GDM1 (cell line): ENCODE measurements around the gene IRS2.
"Not testable (repeated sequence)": the region's sequence is repeated elsewhere in the genome, so short reads cannot be mapped to it uniquely, and the experiment has no call there.

Experiments
- DNase-seq: peaks from one replicate; lab custom pipeline; 2025; lab: John Stamatoyannopoulos, UW

The IRS2 gene

DNA sequence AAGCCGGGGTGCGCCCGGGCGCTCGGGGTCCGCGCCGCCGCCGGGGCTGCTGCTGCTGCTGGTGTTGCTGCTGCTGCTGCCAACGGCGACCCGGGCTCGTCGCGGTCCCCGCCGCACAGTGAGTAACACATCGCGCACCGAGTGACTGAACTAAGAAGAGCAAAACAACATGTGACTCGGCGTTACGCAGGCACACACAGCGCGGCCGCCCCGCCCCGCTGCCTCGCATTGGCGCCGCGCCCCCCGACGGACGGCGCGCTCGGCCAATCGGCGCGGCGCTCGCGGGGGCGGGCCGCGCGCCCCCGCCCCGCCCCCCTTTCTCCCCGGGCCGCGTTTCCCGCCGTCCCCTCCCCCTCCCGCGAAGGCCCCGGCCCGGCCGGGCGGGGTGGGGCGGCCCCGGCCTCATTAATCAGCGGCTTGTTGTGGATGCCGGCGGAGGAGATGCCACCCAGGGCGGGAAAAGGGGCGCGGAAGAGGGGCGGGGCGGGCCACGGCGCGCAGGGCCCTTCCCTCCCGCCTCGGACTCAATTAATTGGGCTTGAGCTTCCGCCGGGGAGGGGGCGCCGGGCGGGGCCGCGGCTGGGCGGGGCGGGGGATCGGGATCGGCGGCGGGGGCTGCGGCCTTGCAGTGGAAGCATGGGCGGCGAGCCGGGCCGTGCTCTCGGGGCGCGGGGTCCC, at the start of gene IRS2:
Gene IRS2, minus strand, starts transcription at position 127 of the 678 bp plus-strand sequence. CDS start 530 bp downstream, outside the sequence.
- peak; percentile 95 for DNase-seq

GRCh38 chr13:109834973-109835720, 48.8 kb upstream of the IRS2 start:
- no peak for DNase-seq

GRCh38 chr13:109833940-109834339, 47.6 kb upstream of the IRS2 start:
- no peak for DNase-seq

GRCh38 chr13:109833071-109833470, 46.7 kb upstream of the IRS2 start:
- no peak for DNase-seq

DNA sequence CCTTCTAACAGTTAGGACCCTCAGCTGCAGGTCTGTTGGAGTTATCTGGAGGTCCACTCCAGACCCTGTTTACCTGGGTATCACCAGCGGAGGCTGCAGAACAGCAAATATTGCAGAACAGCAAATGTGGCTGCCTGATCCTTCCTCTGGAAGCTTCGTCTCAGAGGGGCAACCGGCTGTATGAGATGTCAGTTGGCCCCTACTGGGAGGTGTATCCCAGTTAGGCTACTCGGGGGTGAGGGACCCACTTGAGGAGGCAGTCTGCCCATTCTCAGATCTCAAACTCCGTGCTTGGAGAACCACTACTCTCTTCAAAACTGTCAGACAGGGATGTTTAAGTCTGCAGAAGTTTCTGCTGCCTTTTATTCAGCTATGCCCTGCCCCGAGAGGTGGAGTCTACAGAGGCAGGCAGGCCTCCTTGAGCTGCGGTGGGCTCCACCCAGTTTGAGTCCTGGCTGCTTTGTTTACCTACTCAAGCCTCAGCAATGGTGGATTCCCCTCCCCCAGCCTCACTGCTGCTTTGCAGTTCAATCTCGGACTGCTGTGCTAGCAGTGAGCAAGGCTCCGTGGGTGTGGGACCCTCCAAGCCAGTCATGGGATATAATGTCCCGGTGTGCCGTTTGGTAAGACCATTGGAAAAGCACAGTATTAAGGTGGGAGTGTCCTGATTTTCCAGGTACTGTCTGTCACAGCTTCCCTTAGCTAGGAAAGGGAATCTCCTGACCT, 42.4 kb upstream of the IRS2 start:
- not testable (repeated sequence) for DNase-seq

GRCh38 chr13:109823201-109823600, 36.8 kb upstream of the IRS2 start:
- DNase-seq: not testable (repeated sequence)

- DNase-seq: no peak
Measured at GRCh38 chr13:109821103-109821502, 34.7 kb upstream of the IRS2 start.

- no peak for DNase-seq
Measured at GRCh38 chr13:109819874-109820273, 33.5 kb upstream of the IRS2 start.

- DNase-seq: no peak
Measured at GRCh38 chr13:109818886-109819285, 32.5 kb upstream of the IRS2 start.

DNA sequence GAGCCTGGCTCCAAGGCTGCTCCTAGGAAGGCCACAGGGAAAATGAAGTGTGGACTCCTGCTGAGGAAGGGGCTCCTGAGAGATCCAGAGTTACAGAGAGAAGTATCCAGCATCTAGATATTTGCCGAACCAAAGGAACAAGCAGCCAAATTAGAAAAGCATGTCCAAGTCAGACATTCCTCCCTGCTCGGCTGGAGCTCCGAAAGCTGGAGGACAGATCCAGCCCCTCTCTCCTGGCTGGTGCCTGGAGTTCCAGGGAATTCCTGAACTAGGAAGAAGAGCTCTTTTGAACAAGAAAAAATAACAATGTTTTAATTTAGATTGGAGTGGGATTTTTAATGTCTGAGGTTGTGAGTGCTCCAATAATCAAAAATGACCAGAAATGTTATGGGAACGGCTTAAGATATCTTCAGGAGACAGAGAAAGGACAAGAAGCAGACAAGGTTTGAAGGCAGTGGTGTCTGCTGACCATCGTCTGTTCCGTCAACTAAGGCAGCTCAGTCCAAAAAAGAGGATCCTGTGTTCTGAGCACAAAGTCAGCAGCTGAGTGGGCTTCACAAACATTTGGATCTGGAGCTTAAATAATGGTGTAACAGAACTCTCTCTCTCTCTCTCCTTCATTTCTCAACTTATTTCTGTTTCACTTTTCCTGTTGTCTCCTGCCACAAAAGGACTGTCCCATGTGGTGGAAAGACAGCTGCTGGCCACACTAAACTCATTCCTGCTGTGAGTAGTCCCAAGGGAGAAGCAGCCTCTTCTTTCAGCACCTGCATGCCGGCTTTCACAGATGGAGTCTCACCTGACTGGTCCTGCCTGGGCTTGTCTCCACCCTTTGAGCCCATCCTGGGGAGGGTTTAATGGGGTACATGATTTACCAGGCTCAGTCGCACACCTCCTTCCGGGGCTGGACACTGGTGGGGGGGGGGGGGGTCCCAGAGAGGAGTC, 31.5 kb upstream of the IRS2 start:
- DNase-seq: no peak

DNA sequence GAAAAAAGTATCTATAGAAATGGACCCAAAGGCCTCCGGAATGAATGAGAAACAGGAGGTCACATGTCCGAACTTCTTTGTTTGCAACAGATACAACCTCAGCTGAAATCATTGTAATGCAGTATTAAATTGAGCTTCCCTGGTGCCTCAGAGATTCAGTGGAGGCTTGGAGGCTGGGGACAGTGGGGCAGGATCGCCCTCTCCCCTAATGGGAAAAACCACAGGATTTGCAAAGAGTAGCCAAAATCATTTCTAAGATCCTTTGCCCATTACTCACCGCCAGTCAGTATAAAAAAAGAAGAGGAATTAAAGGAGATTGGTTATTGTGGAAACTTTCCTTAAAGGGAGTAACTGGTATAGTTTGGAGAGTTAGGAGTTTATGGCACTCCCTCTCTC, 30.4 kb upstream of the IRS2 start:
- no peak for DNase-seq

DNA sequence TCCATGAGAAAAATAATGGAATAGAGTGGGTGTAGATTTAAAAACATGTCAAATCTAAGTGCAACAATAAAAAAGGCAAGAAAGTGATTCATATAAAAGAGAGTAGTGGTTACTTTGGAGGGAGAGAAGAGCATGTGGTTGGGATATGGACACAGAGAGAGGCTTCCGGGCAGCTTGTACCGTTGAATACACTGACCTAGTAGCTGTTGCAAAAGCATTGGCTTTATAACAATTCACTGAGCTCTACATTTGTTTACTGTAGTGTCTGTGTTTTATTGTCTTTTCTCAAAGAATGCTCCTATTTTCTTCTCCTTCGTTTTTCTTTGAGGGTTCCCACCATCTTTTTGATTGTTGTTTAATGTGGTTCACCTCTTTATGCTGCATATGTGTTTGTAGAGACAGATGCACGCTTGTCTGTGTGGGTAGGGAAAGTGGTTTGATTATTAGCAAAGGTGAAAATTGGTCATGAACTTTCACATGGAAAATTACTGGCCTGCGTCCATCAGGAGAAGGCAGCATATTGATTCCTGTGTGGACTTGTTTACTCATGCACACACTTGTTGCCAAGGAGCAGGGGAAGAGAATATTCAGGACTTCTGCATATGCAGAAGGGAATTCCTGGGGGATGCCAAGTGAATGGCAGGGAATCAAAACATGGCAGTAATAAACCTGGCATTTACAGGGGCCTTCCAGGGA, 29.9 kb upstream of the IRS2 start:
- DNase-seq: no peak

- no peak for DNase-seq
Measured at GRCh38 chr13:109815651-109816050, 29.3 kb upstream of the IRS2 start.

DNA sequence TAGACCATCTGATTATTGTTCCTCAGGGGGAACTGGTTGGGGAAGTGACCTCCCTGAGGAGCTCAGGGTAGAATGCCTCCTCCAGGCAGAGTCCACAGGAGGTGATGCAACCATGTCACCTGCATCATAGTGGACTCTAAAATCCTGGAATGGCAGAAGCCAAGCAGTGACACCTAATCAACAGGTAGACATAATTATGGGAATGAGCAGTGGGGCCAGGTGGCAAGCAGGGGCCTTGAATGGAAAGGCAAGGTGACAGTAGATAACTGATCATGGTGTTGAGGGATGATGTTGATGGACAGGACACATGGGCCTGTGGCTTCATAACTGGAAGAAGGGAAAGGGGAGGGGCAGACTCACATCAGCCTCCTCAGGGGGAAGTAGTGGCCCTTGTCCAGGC, 27.3 kb upstream of the IRS2 start:
- no peak for DNase-seq

- no peak for DNase-seq
Measured at GRCh38 chr13:109812382-109812781, 26.0 kb upstream of the IRS2 start.

GRCh38 chr13:109810761-109811510, 24.6 kb upstream of the IRS2 start:
- DNase-seq: no peak

GRCh38 chr13:109809216-109809932, 23.0 kb upstream of the IRS2 start:
- DNase-seq: no peak

- DNase-seq: no peak
Measured at GRCh38 chr13:109807345-109807744, 21.0 kb upstream of the IRS2 start.

DNA sequence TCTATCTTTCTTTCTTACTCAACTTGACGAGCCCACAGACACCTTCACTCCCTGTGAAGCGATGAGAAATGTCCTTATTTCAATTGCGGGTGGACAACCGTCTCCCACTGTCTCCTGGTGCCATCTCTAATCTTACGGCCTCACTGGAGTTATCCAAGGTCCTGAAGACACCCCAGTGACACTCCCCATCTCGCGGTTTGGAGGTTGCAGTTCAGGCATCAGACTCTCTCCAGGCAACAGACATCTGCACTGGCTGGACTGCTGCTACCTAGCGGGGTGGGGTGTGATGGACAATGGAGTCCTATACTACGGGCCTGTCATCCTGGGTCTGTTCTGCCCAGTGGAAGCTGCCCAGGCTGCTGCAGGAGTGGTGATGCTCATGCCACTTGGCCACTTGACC, 18.3 kb upstream of the IRS2 start:
- no peak for DNase-seq

GRCh38 chr13:109803825-109804224, 17.4 kb upstream of the IRS2 start:
- DNase-seq: no peak
